Adipocyte (in vitro differentiated cells): ENCODE results near the gene PLXNB2.

Experiments used
- DNase-seq: peaks from one replicate; pipeline ENCODE4 v3.0.0-alpha.2; 2015; ENCODE audit warnings: low read depth
- H3K27me3 ChIP-seq: replicated peaks from 2 replicates; pipeline ENCODE4 v1.7.0; 2013; ENCODE audit warnings: mild to moderate bottlenecking, low read length, moderate library complexity; ENCODE audit not compliant: control insufficient read depth, insufficient read depth
- H3K36me3 ChIP-seq: 2 replicates; pipeline ENCODE4 v1.7.0; 2013; ENCODE audit warnings: low read length, mild to moderate bottlenecking, moderate library complexity; ENCODE audit not compliant: control insufficient read depth, insufficient read depth, severe bottlenecking
- H3K4me1 ChIP-seq: 2 replicates; pipeline ENCODE4 v1.7.0; 2013; ENCODE audit warnings: mild to moderate bottlenecking, low read length, moderate library complexity; ENCODE audit not compliant: control insufficient read depth, insufficient read depth
- H3K4me3 ChIP-seq: 2 replicates; pipeline ENCODE4 v1.7.0; 2013; ENCODE audit warnings: mild to moderate bottlenecking, low read length, moderate library complexity
- H3K9ac ChIP-seq: 2 replicates; pipeline ENCODE4 v1.7.0; 2013; ENCODE audit warnings: mild to moderate bottlenecking, low read length, moderate library complexity
- H3K9me3 ChIP-seq: 2 replicates; pipeline ENCODE4 v1.7.0; 2013; ENCODE audit warnings: mild to moderate bottlenecking, low read length, moderate library complexity; ENCODE audit not compliant: control insufficient read depth

PLXNB2 gene

GRCh38 chr22:50236731-50237409 lies 70.6 kb downstream of the PLXNB2 start:
- H3K9ac ChIP-seq = no peak overlapping the region
- DNase-seq = peak; percentile 19
- no peak overlapping the region for H3K4me3 ChIP-seq
- H3K27me3 ChIP-seq = no peaks in the 10 kb centered on the region
- peaks cover 11% of the 10 kb centered on the region for H3K4me1 ChIP-seq
- H3K9me3 ChIP-seq = no peaks in the 10 kb centered on the region
- peaks cover 23% of the 10 kb centered on the region for H3K36me3 ChIP-seq

- peaks cover 21% of the 10 kb centered on the region for H3K36me3 ChIP-seq
Observed at GRCh38 chr22:50233223-50233622, 74.2 kb downstream of the PLXNB2 start.

GRCh38 chr22:50232481-50233151 lies 74.8 kb downstream of the PLXNB2 start:
- Histone ChIP-seq H3K4me1 (no peaks in the 10 kb centered on the region), H3K27me3 (no peaks in the 10 kb centered on the region), H3K9me3 (no peaks in the 10 kb centered on the region), H3K4me3 (no peak overlapping the region), H3K36me3 (peaks cover 24% of the 10 kb centered on the region), H3K9ac (no peak overlapping the region)
- DNase-seq = no peak

More at GRCh38 chr22:50233223-50233622, 74.2 kb downstream of the PLXNB2 start:
- H3K9me3 ChIP-seq = no peaks in the 10 kb centered on the region
- H3K27me3 ChIP-seq = no peaks in the 10 kb centered on the region
- DNase-seq = no peak
- no peak overlapping the region for H3K9ac ChIP-seq
- no peaks in the 10 kb centered on the region for H3K4me1 ChIP-seq
- no peak overlapping the region for H3K4me3 ChIP-seq

- Histone ChIP-seq H3K36me3 (peaks cover 45% of the 10 kb centered on the region), H3K9ac (no peak overlapping the region), H3K4me1 (no peaks in the 10 kb centered on the region), H3K4me3 (no peak overlapping the region), H3K27me3 (no peaks in the 10 kb centered on the region), H3K9me3 (no peaks in the 10 kb centered on the region)
- DNase-seq = no peak
Observed at GRCh38 chr22:50229370-50229769, 78.1 kb downstream of the PLXNB2 start.

GRCh38 chr22:50228366-50228765 lies 79.1 kb downstream of the PLXNB2 start:
- no peaks in the 10 kb centered on the region for H3K27me3 ChIP-seq
- no peak overlapping the region for H3K4me3 ChIP-seq
- DNase-seq = no peak
- no peaks in the 10 kb centered on the region for H3K4me1 ChIP-seq
- no peaks in the 10 kb centered on the region for H3K9me3 ChIP-seq
- no peak overlapping the region for H3K9ac ChIP-seq
- peaks cover 50% of the 10 kb centered on the region for H3K36me3 ChIP-seq

- no peaks in the 10 kb centered on the region for H3K9me3 ChIP-seq
- no peak overlapping the region for H3K4me3 ChIP-seq
- peaks cover 50% of the 10 kb centered on the region for H3K36me3 ChIP-seq
- H3K27me3 ChIP-seq = no peaks in the 10 kb centered on the region
- no peak for DNase-seq
- H3K9ac ChIP-seq = no peak overlapping the region
- no peaks in the 10 kb centered on the region for H3K4me1 ChIP-seq
Observed at GRCh38 chr22:50227579-50228215, 79.7 kb downstream of the PLXNB2 start.

GRCh38 chr22:50226875-50227165 lies 80.6 kb downstream of the PLXNB2 start:
- no peaks in the 10 kb centered on the region for H3K4me1 ChIP-seq
- no peaks in the 10 kb centered on the region for H3K9me3 ChIP-seq
- peaks cover 55% of the 10 kb centered on the region for H3K36me3 ChIP-seq
- no peak overlapping the region for H3K9ac ChIP-seq
- H3K27me3 ChIP-seq = no peaks in the 10 kb centered on the region
- no peak for DNase-seq
- H3K4me3 ChIP-seq = no peak overlapping the region

- DNase-seq = no peak
- Histone ChIP-seq H3K9ac (no peak overlapping the region), H3K36me3 (peaks cover 61% of the 10 kb centered on the region), H3K9me3 (no peaks in the 10 kb centered on the region), H3K4me3 (no peak overlapping the region), H3K27me3 (no peaks in the 10 kb centered on the region), H3K4me1 (no peaks in the 10 kb centered on the region)
Observed at GRCh38 chr22:50226063-50226874, 81.2 kb downstream of the PLXNB2 start.

- Histone ChIP-seq H3K4me3 (no peak overlapping the region), H3K36me3 (peaks cover 70% of the 10 kb centered on the region), H3K9ac (no peak overlapping the region), H3K27me3 (no peaks in the 10 kb centered on the region), H3K4me1 (no peaks in the 10 kb centered on the region), H3K9me3 (no peaks in the 10 kb centered on the region)
- no peak for DNase-seq
Observed at GRCh38 chr22:50225200-50225969, 82.1 kb downstream of the PLXNB2 start.
